Measurements from ENCODE around the gene AMIGO2.

AMIGO2 gene

DNA sequence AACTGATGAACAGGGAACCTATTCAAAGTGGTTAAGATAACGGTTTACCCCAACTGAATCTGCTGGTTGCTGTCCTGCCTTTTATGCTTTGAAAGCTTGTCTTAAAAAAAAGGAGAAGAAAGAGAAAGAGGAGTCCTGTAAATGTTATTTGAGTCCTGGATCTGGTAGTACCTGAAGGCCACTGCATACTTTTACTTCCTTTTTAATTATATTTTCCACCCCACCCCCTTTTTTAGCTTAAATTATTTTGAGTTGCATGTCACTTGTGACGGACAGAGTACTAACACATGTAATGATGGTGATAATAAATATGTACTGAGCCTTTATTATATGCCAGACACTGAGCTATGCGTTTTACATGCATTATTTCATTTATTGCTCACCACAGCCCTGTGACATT, 2.5 kb upstream of the AMIGO2 start:
- no peak overlapping the region for H3K27ac ChIP-seq
- POLR2A ChIA-PET (ENCODE audit: low non-redundant PET) = no interaction called here
- DNase-seq (ENCODE audit: low spot score) = no peak
- CTCF ChIA-PET = interaction anchor here (1.2 kb wide), 1 partner anchor 13 kb away, joined by 3 read pairs; no protein-coding TSS in a partner anchor
- TF ChIP-seq, protein P1, sequence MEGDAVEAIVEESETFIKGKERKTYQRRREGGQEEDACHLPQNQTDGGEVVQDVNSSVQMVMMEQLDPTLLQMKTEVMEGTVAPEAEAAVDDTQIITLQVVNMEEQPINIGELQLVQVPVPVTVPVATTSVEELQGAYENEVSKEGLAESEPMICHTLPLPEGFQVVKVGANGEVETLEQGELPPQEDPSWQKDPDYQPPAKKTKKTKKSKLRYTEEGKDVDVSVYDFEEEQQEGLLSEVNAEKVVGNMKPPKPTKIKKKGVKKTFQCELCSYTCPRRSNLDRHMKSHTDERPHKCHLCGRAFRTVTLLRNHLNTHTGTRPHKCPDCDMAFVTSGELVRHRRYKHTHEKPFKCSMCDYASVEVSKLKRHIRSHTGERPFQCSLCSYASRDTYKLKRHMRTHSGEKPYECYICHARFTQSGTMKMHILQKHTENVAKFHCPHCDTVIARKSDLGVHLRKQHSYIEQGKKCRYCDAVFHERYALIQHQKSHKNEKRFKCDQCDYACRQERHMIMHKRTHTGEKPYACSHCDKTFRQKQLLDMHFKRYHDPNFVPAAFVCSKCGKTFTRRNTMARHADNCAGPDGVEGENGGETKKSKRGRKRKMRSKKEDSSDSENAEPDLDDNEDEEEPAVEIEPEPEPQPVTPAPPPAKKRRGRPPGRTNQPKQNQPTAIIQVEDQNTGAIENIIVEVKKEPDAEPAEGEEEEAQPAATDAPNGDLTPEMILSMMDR (conservative IDR thresholded peaks at IDR 0.05; ENCODE audit: low read depth) = no peak

- CTCF ChIA-PET = interaction anchor here (1.4 kb wide), 1 partner anchor 10 kb away, joined by 5 read pairs; no protein-coding TSS in a partner anchor
- POLR2A ChIA-PET (ENCODE audit: low non-redundant PET) = no interaction called here
- TF ChIP-seq, protein P1 (conservative IDR thresholded peaks at IDR 0.05; ENCODE audit: low read depth) = no peak
- peak; percentile 62 for DNase-seq (ENCODE audit: low spot score)
- H3K27ac ChIP-seq = peak overlapping the region; percentile 99
Measured at GRCh38 chr12:47080725-47081502, 1.2 kb upstream of the AMIGO2 start.

DNA sequence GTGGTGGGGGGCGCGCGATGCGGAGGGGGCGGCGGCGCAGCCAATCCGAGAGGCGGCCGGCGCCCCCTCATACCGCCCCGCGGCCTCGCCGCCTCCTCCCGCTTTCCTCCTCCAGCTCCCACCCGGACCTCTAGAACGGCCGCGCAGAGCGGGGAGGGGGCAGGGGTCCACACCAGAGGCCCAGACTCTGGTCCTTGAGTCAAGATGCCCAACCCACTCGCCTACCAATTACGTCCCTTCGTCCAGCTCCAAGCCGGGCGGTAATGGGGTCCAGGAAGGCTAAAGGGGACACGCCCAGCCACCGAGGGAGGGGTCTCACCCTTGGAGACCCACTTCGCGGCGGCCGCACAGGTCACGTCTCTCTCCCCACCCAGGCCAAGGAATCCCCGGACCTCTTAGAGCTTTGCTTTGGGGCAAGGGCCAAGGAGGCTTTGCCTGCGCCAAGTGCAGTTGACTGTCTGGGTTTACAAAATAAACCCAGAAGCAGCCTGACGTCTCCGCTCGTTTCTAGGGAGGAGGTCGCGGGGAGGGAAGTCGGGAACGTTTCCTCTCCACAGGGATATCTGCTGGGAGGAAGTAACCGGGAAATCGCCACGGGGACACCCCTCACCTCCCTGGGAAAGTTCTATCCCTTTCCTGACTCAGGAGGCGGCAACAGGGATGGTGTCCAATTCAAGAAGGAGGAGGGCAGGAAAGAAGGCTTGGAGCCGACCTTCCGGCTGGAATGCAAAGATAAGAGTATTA, 394 bp upstream of the AMIGO2 start:
- ChIA-PET POLR2A (ENCODE audit: low non-redundant PET) (no interaction called here), CTCF (interaction anchor here (0.6 to 1.5 kb wide), 7 partner anchors 9 to 869 kb away, joined by 3 to 6 read pairs (median 5); no protein-coding TSS in a partner anchor)
- peak; percentile 69 for DNase-seq (ENCODE audit: low spot score)
- TF ChIP-seq, protein P1 (conservative IDR thresholded peaks at IDR 0.05; ENCODE audit: low read depth) = no peak
- H3K27ac ChIP-seq = peak overlapping the region; percentile 99

DNA sequence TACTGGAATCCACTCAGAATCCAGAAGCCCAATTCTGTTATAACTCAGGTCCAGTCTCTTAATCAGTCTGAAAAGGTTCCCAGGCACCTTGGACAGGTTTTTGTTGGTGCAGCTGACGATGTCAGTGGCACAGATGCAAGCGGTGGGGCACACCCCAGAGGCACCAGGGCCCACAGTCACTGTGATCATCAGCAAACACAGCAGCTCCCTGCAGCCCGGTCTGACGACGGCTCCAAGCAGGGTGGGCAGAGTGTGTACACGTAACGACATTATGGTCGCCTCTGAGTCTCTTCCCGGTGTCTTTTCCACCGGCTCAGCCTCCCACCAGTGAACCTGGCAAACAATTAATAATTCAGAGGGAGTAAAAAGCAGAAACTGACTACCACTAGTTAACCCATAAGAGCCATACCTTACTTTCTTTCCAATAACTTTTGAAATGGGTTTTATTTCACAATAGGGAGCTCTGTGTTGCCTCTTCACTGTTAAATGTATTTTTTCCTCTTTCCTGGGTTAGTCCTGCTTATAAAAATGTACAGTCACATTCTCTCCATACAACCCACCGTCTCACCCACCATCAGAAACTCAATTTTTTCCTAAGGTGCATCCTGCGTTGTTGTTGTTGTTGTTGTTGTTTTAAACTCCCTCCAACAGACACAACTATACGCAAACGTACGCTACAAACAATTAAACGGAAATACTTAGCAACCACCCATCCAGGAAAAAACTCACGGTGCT, 859 bp downstream of the AMIGO2 start:
- no peak for DNase-seq (ENCODE audit: low spot score)
- ChIA-PET POLR2A (ENCODE audit: low non-redundant PET) (interaction anchor here (0.8 kb wide), 1 partner anchor 129 kb away, joined by 3 read pairs; no protein-coding TSS in a partner anchor), CTCF (interaction anchor here (0.6 to 1.5 kb wide), 5 partner anchors 15 to 229 kb away, joined by 3 to 6 read pairs (median 4); no protein-coding TSS in a partner anchor)
- TF ChIP-seq, protein P1 (conservative IDR thresholded peaks at IDR 0.05; ENCODE audit: low read depth) = no peak
- peak overlapping the region; percentile 99 for H3K27ac ChIP-seq

GRCh38 chr12:47078086-47078395, 1.7 kb downstream of the AMIGO2 start:
- POLR2A ChIA-PET (ENCODE audit: low non-redundant PET) = interaction anchor here (0.6 kb wide), 1 partner anchor 190 kb away, joined by 3 read pairs; no protein-coding TSS in a partner anchor
- no peak for DNase-seq (ENCODE audit: low spot score)
- peak overlapping the region; percentile 57; the same call in 1 of the 2 replicates for H3K27ac ChIP-seq
- CTCF ChIA-PET = interaction anchor here (0.9 kb wide), 1 partner anchor 45 kb away, joined by 4 read pairs; no protein-coding TSS in a partner anchor
- TF ChIP-seq, protein P1 (conservative IDR thresholded peaks at IDR 0.05; ENCODE audit: low read depth) = no peak

Data from RWPE1 (cell line).